GM12864 (cell line): ENCODE measurements around the gene ATP8B3.

Experiments used
- DNase-seq: peaks from one replicate; pipeline ENCODE4 v3.0.0-alpha.2; 2011; ENCODE audit warnings: low read depth
- H3K4me3 ChIP-seq: 2 replicates; pipeline ENCODE4 v1.5.1; 2011; ENCODE audit warnings: mild to moderate bottlenecking, low read depth, low read length, control low read depth
- TF ChIP-seq, protein P1 (sequence below): IDR thresholded peaks from 2 replicates; pipeline ENCODE4 v1.5.1; 2011; ENCODE audit warnings: low read depth, mild to moderate bottlenecking, moderate library complexity, low read length, control low read depth, inconsistent platforms; ENCODE audit errors: missing control alignments

The ATP8B3 gene

DNA sequence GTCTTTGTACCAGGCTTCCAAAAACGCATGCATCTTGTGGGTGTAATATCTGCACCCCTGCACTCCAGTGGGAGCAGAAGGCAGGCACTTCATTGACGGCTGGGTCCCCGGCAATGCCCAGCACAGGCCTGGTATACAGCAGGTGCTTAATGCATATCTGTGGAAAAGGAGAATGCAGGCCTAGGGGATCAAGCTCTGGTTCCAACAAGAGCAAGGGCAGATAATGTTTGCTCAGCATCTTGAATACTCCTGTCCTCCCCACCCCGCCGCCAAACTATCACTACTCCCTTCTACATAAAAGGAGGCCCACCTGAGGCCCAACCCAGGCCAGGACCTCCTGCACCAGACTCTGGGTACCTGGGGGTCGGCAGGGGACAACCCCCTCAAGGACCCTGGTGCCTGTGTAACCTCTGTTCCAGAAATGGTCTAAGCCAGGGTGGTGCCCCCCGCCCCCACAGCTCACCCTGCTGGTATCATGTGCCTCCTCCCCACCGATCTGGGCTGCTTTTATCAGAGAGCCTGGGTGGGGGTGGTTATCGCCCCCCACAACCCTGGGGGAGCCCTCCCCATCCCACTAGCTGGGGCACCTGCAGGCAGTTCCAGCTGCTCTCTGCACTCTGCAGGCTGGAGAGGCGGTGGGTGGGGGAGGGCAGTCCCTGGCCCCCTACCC lies 46.5 kb upstream of the ATP8B3 start:
- no peak overlapping the region for H3K4me3 ChIP-seq
- DNase-seq: no peak
- TF ChIP-seq, protein P1, sequence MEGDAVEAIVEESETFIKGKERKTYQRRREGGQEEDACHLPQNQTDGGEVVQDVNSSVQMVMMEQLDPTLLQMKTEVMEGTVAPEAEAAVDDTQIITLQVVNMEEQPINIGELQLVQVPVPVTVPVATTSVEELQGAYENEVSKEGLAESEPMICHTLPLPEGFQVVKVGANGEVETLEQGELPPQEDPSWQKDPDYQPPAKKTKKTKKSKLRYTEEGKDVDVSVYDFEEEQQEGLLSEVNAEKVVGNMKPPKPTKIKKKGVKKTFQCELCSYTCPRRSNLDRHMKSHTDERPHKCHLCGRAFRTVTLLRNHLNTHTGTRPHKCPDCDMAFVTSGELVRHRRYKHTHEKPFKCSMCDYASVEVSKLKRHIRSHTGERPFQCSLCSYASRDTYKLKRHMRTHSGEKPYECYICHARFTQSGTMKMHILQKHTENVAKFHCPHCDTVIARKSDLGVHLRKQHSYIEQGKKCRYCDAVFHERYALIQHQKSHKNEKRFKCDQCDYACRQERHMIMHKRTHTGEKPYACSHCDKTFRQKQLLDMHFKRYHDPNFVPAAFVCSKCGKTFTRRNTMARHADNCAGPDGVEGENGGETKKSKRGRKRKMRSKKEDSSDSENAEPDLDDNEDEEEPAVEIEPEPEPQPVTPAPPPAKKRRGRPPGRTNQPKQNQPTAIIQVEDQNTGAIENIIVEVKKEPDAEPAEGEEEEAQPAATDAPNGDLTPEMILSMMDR: no peak

DNA sequence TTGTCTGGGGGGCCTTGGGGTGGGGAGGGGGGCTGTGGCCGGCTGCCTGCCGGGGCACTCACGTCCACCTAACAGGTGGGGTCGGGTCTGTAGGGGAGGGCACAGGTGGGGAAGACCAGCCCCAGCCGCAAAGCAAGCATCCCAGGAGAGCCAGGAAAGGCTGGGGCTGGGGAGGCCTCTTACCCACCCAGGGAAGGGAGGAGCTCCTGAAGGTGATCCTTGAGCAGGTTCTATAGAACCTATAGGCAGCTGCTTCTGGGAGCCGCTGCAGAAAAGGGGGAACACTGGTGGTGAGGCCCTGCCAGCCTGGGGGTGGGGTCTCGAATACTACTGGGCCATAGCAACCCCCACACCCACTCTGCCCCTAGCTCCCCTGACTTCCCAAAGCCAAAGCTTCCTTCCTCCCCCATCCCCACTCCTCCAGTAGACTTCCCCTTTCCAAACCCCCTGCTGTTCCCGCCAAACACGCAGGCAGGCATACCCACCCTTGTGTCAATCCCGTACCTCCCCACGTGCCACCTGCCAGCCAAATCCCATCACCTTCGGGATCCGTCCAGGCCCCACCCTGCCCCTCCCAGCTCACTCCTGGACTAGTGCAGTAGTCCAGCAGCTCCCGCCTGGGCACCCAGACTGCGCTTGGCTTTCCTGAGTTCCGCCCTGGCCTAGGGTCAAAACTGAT lies 45.7 kb upstream of the ATP8B3 start:
- DNase-seq: no peak
- H3K4me3 ChIP-seq: no peak overlapping the region; the same call in 1 of the 2 replicates
- TF ChIP-seq, protein P1: no peak

DNA sequence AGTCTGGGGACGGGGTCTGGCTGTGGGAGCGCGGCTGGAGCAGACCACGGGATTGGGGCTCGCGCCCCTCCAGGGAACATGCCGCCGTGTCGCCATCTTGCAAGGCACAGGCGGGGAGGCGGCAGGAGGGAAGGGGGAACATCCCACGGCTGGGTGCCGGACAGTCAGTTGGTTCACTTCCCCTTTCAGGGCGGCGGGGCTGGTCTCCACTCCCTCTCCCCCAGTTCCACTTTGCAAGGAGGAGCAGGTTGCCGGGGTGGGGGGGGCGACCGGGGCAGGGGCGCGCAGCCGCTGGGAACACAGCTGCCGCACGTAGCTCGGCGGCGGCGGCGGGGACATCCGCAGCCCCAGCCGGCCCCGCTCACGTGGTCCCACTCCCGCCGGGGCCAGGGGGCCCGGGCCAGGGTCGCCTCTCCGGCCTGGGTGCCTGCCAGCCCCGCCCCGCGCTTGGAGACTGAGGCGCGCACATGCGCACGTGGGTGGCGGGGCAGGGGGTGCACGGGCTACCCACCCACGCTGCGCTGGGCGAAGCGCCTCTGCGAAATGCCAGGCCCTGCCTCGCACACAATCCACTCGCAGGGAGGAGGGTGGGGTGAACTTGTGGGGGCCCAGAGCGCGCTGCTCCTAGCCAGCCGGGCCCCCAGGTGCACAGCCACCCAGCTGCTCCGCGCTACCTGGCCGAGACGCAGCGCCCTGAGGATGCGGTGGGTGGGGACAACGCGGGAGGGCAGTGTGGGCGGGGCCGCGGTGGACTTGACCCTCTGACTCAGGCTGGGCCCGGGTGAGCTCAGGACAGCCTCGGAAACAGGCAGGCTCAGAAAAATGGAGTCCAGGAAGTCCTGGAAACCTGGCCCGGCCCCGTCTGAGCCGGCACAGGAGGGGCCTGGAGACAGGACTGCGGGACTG lies 44.9 kb upstream of the ATP8B3 start:
- peak; percentile 60 for DNase-seq
- TF ChIP-seq, protein P1: no peak
- peak overlapping the region; percentile 81 for H3K4me3 ChIP-seq

DNA sequence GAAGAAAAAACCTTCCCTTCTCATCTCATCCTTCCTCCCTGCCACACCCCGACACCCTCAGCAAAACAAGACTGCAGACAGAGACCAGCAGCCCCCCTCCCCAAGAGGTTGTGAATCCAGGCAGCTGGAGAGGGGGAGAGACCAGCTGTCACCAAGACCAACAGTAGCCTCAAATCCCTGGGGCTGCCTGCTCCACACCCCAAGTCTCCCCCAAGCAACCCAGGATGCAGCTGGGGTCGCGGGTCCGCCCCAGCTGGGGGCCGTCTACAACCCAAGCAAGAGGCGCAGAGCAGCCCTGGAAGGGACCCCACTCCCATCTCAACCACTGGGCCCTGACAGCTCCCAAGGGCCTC lies 44.2 kb upstream of the ATP8B3 start:
- no peak for DNase-seq
- H3K4me3 ChIP-seq: peak overlapping the region; percentile 81
- TF ChIP-seq, protein P1: no peak

DNA sequence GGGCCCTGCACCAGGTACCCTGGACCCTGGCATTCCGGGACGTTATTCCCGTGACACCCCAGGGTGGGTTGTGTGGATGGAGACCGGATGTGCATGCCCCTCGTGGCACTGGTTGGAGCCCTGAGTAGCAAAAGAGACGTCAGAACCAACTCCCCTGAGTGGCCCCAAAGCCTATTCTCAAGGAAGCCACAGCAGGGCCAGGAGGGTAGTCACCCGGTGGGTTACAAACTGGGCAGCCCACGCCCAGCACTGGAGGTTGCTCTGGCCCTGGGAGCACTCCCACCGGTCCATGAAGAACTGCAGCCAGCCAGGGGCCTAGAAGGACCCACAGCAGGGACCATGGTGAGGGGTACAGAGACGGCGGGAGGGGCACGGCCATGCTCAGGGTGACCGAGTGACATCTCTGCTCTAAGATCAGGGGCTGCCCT lies 43.8 kb upstream of the ATP8B3 start:
- DNase-seq: no peak
- peak overlapping the region; percentile 81 for H3K4me3 ChIP-seq
- TF ChIP-seq, protein P1: no peak

GRCh38 chr19:1855040-1855827 lies 43.2 kb upstream of the ATP8B3 start:
- TF ChIP-seq, protein P1: no peak
- H3K4me3 ChIP-seq: peak overlapping the region; percentile 81
- peak; percentile 55 for DNase-seq
